Measurements from ENCODE around the gene HOXB3.

DNA sequence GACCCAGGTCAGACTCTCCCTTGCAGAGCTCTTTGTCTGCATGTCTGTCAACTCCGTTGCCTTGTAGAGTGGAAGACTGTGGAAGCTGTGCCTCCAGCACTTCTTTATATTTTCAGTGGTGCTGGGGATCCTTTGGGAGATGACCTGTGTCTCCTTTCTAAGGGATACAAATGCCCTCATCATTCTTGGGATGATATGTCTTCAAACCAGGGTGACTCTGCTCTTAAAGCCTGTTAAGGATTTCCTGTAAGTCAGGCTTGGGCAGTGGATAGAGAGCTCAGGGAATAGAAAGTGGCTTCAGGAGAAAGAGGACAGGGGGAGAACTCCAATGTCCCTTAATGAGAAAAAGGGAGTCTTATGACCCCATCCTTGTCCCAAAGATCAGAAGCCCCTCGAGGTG is 1.5 kb downstream of the HOXB3 start:
- no peak for TF ChIP-seq ZFX (IDR thresholded peaks at IDR 0.05)
- TF ChIP-seq, protein P1, sequence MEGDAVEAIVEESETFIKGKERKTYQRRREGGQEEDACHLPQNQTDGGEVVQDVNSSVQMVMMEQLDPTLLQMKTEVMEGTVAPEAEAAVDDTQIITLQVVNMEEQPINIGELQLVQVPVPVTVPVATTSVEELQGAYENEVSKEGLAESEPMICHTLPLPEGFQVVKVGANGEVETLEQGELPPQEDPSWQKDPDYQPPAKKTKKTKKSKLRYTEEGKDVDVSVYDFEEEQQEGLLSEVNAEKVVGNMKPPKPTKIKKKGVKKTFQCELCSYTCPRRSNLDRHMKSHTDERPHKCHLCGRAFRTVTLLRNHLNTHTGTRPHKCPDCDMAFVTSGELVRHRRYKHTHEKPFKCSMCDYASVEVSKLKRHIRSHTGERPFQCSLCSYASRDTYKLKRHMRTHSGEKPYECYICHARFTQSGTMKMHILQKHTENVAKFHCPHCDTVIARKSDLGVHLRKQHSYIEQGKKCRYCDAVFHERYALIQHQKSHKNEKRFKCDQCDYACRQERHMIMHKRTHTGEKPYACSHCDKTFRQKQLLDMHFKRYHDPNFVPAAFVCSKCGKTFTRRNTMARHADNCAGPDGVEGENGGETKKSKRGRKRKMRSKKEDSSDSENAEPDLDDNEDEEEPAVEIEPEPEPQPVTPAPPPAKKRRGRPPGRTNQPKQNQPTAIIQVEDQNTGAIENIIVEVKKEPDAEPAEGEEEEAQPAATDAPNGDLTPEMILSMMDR (conservative IDR thresholded peaks at IDR 0.05), result no peak
